Kidney (tissue), 14 donors: Measurements from ENCODE around the gene BZW2. TPM values are rescaled to one million over a fixed set of nuclear protein-coding genes. Genes with fewer than 3 reads are reported as not detected.

ENCODE experiments used
- DNase-seq, 5 donors: peaks; one replicate each; pipeline ENCODE4 v3.0.0-alpha.2; 2013 to 2020
- FAIRE-seq: peaks from 2 replicates; lab custom pipeline; 2012; peaks lifted over from hg19 to GRCh38; lab: Jason Lieb, UNC
- H3K27ac ChIP-seq, 2 donors: one replicate each; pipeline ENCODE4 v1.7.0; 2013; ENCODE audit warnings: low read depth in 2 of 2, low read length in 2 of 2, inconsistent platforms in 1 of 2
- H3K27me3 ChIP-seq: one replicate; pipeline ENCODE4 v1.7.1; 2013; ENCODE audit warnings: low read length, inconsistent platforms; ENCODE audit not compliant: control insufficient read depth, insufficient read depth
- H3K36me3 ChIP-seq, 3 donors: one replicate each; pipeline versions ENCODE4 v1.7.0 to v1.7.1; 2013; ENCODE audit warnings: low read length in 3 of 3, control low read depth in 1 of 3, inconsistent platforms in 1 of 3; ENCODE audit not compliant: insufficient read depth in 3 of 3, control insufficient read depth in 2 of 3
- H3K4me1 ChIP-seq, 3 donors: one replicate each; pipeline versions ENCODE4 v1.7.0 to v1.7.1; 2013; ENCODE audit warnings: low read length in 3 of 3, inconsistent platforms in 1 of 3, low read depth in 1 of 3; ENCODE audit not compliant: control insufficient read depth in 2 of 3, insufficient read depth in 2 of 3
- H3K4me3 ChIP-seq, 3 donors: one replicate each; pipeline versions ENCODE4 v1.7.0 to v1.8.1; 2013; ENCODE audit warnings: low read length in 3 of 3, control low read depth in 1 of 3, inconsistent platforms in 1 of 3
- H3K9ac ChIP-seq, 3 donors: one replicate each; pipeline versions ENCODE4 v1.7.0 to v1.7.1; 2013; ENCODE audit warnings: low read length in 3 of 3, control low read depth in 1 of 3, inconsistent platforms in 1 of 3
- H3K9me3 ChIP-seq, 3 donors: one replicate each; pipeline versions ENCODE4 v1.7.0 to v1.7.1; 2013; ENCODE audit warnings: low read length in 3 of 3, control low read depth in 1 of 3, inconsistent platforms in 1 of 3; ENCODE audit not compliant: control insufficient read depth in 2 of 3, insufficient read depth in 1 of 3
- CTCF ChIP-seq: IDR thresholded peaks from 3 replicates; pipeline ENCODE4 v1.5.1; 2012; ENCODE audit warnings: mild to moderate bottlenecking, moderate library complexity, borderline replicate concordance; ENCODE audit not compliant: insufficient read depth; ENCODE audit errors: extremely low read depth
- intact Hi-C: fragments of 100-400 bp; cut with DNase I; formaldehyde crosslinking; loops from one replicate; pipeline ENCODE4 v1.11.1; 2022
- polyA plus RNA-seq: library from polyadenylated mRNA; stranded (reverse); fragments of 350-450 nt; fragmentation: Illumina TruSeq; extraction: RNeasy Lipid Tissue Mini Kit (QIAGEN cat#74804); gene quantifications from one replicate; pipeline ENCODE4 v1.2.3, GENCODE V29; 2014; ENCODE audit warnings: low read depth, low replicate concordance; ENCODE audit not compliant: insufficient read depth
- total RNA-seq: library from RNA; stranded (reverse); fragmentation: NEBNext Ultra II Directional; extraction: Animal tissue kit (Norgen Biotek cat#: 25700); gene quantifications from one replicate; pipeline ENCODE4 v1.2.1, GENCODE V29; 2021
- donor health status: control.
- donor health status: control.
- donor health status: control.
- donor health status: control.
- donor health status: control.
- donor health status: DM: yes; HTN: yes; CAD: no.
- donor health status: Normal renal cell carcinoma (clear cell type).

BZW2 gene
- total and polyA plus RNA-seq, 2 donors from 2014 or later, result 24.8 to 49.1 TPM

DNA sequence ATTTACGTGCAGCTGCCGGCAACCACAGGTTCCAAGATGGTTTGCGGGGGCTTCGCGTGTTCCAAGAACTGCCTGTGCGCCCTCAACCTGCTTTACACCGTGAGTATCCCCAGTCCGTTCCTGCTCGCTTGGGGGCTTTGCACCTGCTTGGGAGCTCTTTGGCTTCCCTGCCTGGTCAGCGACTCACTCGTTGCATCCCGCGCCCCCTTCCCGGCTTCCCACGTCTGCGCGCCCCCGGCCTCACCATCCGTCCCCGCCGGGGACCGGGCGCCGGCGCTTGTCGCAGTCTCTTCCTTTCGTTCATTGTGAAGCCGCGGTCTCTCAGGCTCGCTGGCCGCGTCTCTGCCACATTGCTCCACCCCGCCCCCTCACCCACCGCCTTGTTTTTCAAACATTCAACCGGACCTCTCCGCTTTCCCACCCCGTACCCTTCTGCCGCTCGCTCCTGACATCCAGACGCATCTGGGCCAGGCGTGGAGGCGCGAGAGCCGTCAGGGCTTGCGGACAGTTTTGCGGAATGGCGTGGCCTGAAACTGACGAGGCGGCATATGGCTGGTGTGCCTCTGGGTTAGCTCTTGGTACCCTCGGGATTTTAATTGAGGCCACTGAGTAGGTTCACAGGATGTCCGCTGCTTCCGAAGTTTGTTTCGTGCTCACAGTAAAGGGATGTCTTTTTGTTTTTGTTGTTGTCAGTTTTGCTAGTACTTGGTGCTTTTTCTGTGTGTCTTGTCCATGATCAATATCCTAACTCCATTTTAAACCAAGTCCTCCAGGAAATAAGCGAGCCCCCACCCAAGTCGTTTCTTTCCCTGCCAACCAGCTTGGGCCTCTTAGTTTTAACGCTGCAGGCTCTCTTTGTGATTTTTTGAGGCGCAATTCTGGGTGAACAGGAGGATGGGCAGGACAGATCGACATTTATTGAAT lies 108.2 kb downstream of the BZW2 start:
- H3K9ac ChIP-seq, result peak overlapping the region; percentile 28 to 55 (median 43)
- no peaks in the 10 kb centered on the region for H3K36me3 ChIP-seq
- DNase-seq (peak; percentile 70 to 82 (median 72)), FAIRE-seq (no peak)
- peaks cover 0 to 5% (median 0%) of the 10 kb centered on the region in 3 donors for H3K4me1 ChIP-seq
- H3K9me3 ChIP-seq, result no peaks in the 10 kb centered on the region
- peak overlapping the region; percentile 22 to 65 for H3K27ac ChIP-seq
- H3K4me3 ChIP-seq, result peak overlapping the region; percentile 67 to 80 (median 75)
- no peaks in the 10 kb centered on the region for H3K27me3 ChIP-seq
- intact Hi-C loops, result no loop called here
- TF ChIP-seq CTCF, result no peak

GRCh38 chr7:16754856-16755317 lies 108.9 kb downstream of the BZW2 start:
- H3K9ac ChIP-seq, result no peak overlapping the region
- no peaks in the 10 kb centered on the region for H3K27me3 ChIP-seq
- DNase-seq, result peak in 1 of 5 donors; percentile 15
- no peaks in the 10 kb centered on the region for H3K9me3 ChIP-seq
- no peaks in the 10 kb centered on the region for H3K36me3 ChIP-seq
- peaks cover 0 to 5% (median 0%) of the 10 kb centered on the region in 3 donors for H3K4me1 ChIP-seq
- no peak for FAIRE-seq
- intact Hi-C loops, result no loop called here
- H3K27ac ChIP-seq, result peak overlapping the region in 1 of 2 donors; percentile 65
- peak overlapping the region in 2 of 3 donors; percentile 75 to 80 for H3K4me3 ChIP-seq
- TF ChIP-seq CTCF, result no peak

DNA sequence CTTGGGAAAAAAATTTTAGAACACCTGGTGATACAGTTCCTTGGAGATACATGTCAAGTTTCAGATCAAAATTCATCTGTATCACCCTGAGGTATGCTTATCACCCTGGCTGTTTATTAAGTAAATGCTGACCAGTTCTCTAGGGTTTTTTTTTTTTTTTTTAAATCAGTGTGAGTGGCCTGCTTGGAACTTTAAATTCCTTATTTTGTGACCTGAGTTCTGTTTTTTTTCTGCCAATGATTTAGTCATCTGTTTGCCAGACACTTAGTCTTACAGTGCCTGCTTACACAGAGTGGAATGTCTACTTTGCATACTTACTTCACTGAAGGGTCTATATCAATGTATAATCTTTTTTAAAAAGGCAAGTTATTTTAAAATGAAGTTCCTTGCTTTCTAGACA lies 109.4 kb downstream of the BZW2 start:
- H3K4me1 ChIP-seq, result peaks cover 0 to 5% (median 0%) of the 10 kb centered on the region in 3 donors
- no peak overlapping the region for H3K27ac ChIP-seq
- no peaks in the 10 kb centered on the region for H3K36me3 ChIP-seq
- no peak overlapping the region for H3K4me3 ChIP-seq
- TF ChIP-seq CTCF, result no peak
- no peak overlapping the region for H3K9ac ChIP-seq
- intact Hi-C loops, result no loop called here
- no peaks in the 10 kb centered on the region for H3K27me3 ChIP-seq
- no peak for FAIRE-seq
- no peaks in the 10 kb centered on the region for H3K9me3 ChIP-seq
- DNase-seq, result no peak

Other genes with a start within 250 kb of the BZW2 start
- gene CRPPA, start 224.6 kb upstream of the BZW2 start, total RNA-seq, result 5.9 TPM
- 2.0 TPM for gene CRPPA, start 224.6 kb upstream of the BZW2 start, polyA plus RNA-seq
- gene SOSTDC1, start 180.4 kb upstream of the BZW2 start, total RNA-seq, result 13.4 TPM
- gene SOSTDC1, start 180.4 kb upstream of the BZW2 start, polyA plus RNA-seq, result 13.3 TPM
- gene LRRC72, start 119.4 kb upstream of the BZW2 start, total RNA-seq, result not detected
- gene LRRC72, start 119.4 kb upstream of the BZW2 start, polyA plus RNA-seq, result not detected
- 21.9 TPM for gene ANKMY2, start 427 bp upstream of the BZW2 start, total RNA-seq
- 19.3 TPM for gene ANKMY2, start 427 bp upstream of the BZW2 start, polyA plus RNA-seq
- gene TSPAN13, start 107.6 kb downstream of the BZW2 start, total RNA-seq, result 23.8 TPM
- 10.2 TPM for gene TSPAN13, start 107.6 kb downstream of the BZW2 start, polyA plus RNA-seq
- 164 TPM for gene AGR2, start 158.8 kb downstream of the BZW2 start, total RNA-seq
- gene AGR2, start 158.8 kb downstream of the BZW2 start, polyA plus RNA-seq, result 15.1 TPM
- 20.3 TPM for gene AGR3, start 235.8 kb downstream of the BZW2 start, total RNA-seq
- 1.7 TPM for gene AGR3, start 235.8 kb downstream of the BZW2 start, polyA plus RNA-seq